ENCODE measurements around the gene DLG2. TPM values are rescaled to one million over a fixed set of nuclear protein-coding genes. Genes with fewer than 3 reads are reported as not detected.

Gene DLG2
- total and polyA plus RNA-seq, 2 donors (not counting 3 experiments of a cell fraction or from before 2014, with no cell fraction given), result 0.15 to 1.1 TPM

- Histone ChIP-seq H3K9ac (replicated peaks; ENCODE audit: extremely low read depth, insufficient read depth, low read length) (no peak overlapping the region), H2AFZ (ENCODE audit: low read depth, low read length) (no peak overlapping the region), H3K9me1 (replicated peaks; ENCODE audit: control insufficient read depth, extremely low read depth, insufficient read depth, low read length) (no peaks in the 10 kb centered on the region), H3K4me1 (ENCODE audit: control insufficient read depth, extremely low read depth, insufficient read depth, low read length) (no peaks in the 10 kb centered on the region), H3K4me2 (ENCODE audit: insufficient read depth, low read length) (no peak overlapping the region), H3K9me3 (replicated peaks; ENCODE audit: control insufficient read depth, insufficient read depth, low read length) (no peaks in the 10 kb centered on the region), H3K36me3 (ENCODE audit: control insufficient read depth in 2 of 2, extremely low read depth in 1 of 2, insufficient read depth in 2 of 2, low read length in 2 of 2) (no peaks in the 10 kb centered on the region), H3K27ac (ENCODE audit: insufficient read depth, low read depth, low read length) (no peak overlapping the region), H3K4me3 (replicated peaks in 1 of 3; ENCODE audit: insufficient read depth in 1 of 3, low read depth in 1 of 3, low read length in 3 of 3) (no peak overlapping the region), H3K27me3 (ENCODE audit: control insufficient read depth in 2 of 2, insufficient read depth in 2 of 2, low read length in 2 of 2) (no peaks in the 10 kb centered on the region), H3K79me2 (ENCODE audit: control insufficient read depth, insufficient read depth, low read length) (no peaks in the 10 kb centered on the region), H4K20me1 (replicated peaks; ENCODE audit: control insufficient read depth, extremely low read depth, insufficient read depth, low read length) (no peaks in the 10 kb centered on the region)
- dilution Hi-C loops (cut with MboI; ENCODE audit: extremely low pct_ligation_motif_present, low sequenced_read_pairs) (no loop called here), intact Hi-C loops (cut with micrococcal nuclease) (no loop called here)
- no peak for TF ChIP-seq FOS (IDR thresholded peaks at IDR 0.05; ENCODE audit: borderline replicate concordance, insufficient read depth, low read length)
- TF ChIP-seq JUN (IDR thresholded peaks at IDR 0.05; ENCODE audit: borderline replicate concordance, insufficient read depth, insufficient read length, low read depth), result no peak
- no peak for TF ChIP-seq MYC (IDR thresholded peaks at IDR 0.05; ENCODE audit: low read depth, low read length)
- no peak for TF ChIP-seq EZH2 (IDR thresholded peaks at IDR 0.05; ENCODE audit: borderline replicate concordance, low read depth, low read length, severe bottlenecking)
- TF ChIP-seq GATA2 (IDR thresholded peaks at IDR 0.05; ENCODE audit: insufficient read depth, insufficient read length, low read depth, low read length), result no peak
- no peak for TF ChIP-seq CTCF (IDR thresholded peaks at IDR 0.05; ENCODE audit: extremely low read depth in 1 of 2, insufficient read depth in 1 of 2, low read depth in 1 of 2, low read length in 2 of 2)
- no peak for TF ChIP-seq MAX (IDR thresholded peaks at IDR 0.05; ENCODE audit: insufficient read depth, insufficient read length)
- no peak for TF ChIP-seq POLR2A (IDR thresholded peaks at IDR 0.05; ENCODE audit: low read depth, low read length)
- DNase-seq (ENCODE audit: low read depth, low spot score), result no peak
- BruUV-seq (replicated peaks), result no TSS peak
- ChIA-PET CTCF (no interaction called here), POLR2A (no interaction called here)
- FAIRE-seq, result no peak
These were observed 1356.7 kb downstream of the DLG2 start for GRCh38 chr11:84270466-84270865.
